WTC11 (cell line): ENCODE data around the gene TMEM221. TPM values are rescaled to one million over a fixed set of nuclear protein-coding genes. Genes with fewer than 3 reads are reported as not detected.
A peak's percentile ranks its signal among the peaks of the same experiment; 100 is the strongest.

ENCODE experiments used
- ATAC-seq: fragments of 200-7000 bp; cut with Tn5 transposase; 2 replicates; pipeline ENCODE4 v1.10.0; 2021; ENCODE audit warnings: mild to moderate bottlenecking, moderate library complexity
- CTCF ChIA-PET: fragments of 300-600 bp; sonication (Branson Sonifier 250); formaldehyde crosslinking; loops from one replicate; lab custom pipeline; 2021; ENCODE audit warnings: antibody characterized with exemption; lab: Charles Lee
- POLR2A ChIA-PET: fragments of 350-600 bp; sonication (Branson Sonifier 250); formaldehyde crosslinking; loops from one replicate; lab custom pipeline; 2021; ENCODE audit warnings: antibody characterized with exemption; lab: Charles Lee
- DNase-seq: peaks from one replicate; pipeline ENCODE4 v3.0.0; 2021; ENCODE audit warnings: low spot score
- H3K27ac Mint-ChIP-seq: 2 replicates; pipeline ENCODE4 v1.8.0; 2021; ENCODE audit warnings: mixed read lengths
- H3K27me3 Mint-ChIP-seq: 2 replicates; pipeline ENCODE4 v1.8.0; 2021; ENCODE audit warnings: low read depth, mild to moderate bottlenecking, moderate library complexity, mixed read lengths
- H3K36me3 Mint-ChIP-seq: 2 replicates; pipeline ENCODE4 v1.8.0; 2021; ENCODE audit warnings: mixed read lengths
- H3K4me1 Mint-ChIP-seq: 2 replicates; pipeline ENCODE4 v1.8.0; 2022; ENCODE audit warnings: mixed read lengths
- H3K4me3 Mint-ChIP-seq: 2 replicates; pipeline ENCODE4 v1.8.0; 2021; ENCODE audit warnings: mild to moderate bottlenecking, moderate library complexity, mixed read lengths
- H3K9me3 Mint-ChIP-seq: 2 replicates; pipeline ENCODE4 v1.8.0; 2021; ENCODE audit warnings: mixed read lengths
- ATF1 ChIP-seq: sonication (generic); formaldehyde crosslinking; IDR thresholded peaks from 2 replicates; pipeline ENCODE4 v1.8.1; 2023; ENCODE audit warnings: mild to moderate bottlenecking, moderate library complexity, missing genetic modification reagents
- ATF3 ChIP-seq: sonication (generic); formaldehyde crosslinking; conservative IDR thresholded peaks from 2 replicates; pipeline ENCODE4 v1.8.1; 2022; ENCODE audit warnings: mild to moderate bottlenecking, missing genetic modification reagents
- CBFB ChIP-seq: sonication (generic); formaldehyde crosslinking; IDR thresholded peaks from 2 replicates; pipeline ENCODE4 v1.8.1; 2022; ENCODE audit warnings: mild to moderate bottlenecking, low read depth, missing genetic modification reagents
- CREB1 ChIP-seq: sonication (generic); formaldehyde crosslinking; IDR thresholded peaks from 2 replicates; pipeline ENCODE4 v1.8.0; 2023; ENCODE audit warnings: mild to moderate bottlenecking, missing genetic modification reagents
- ESRRA ChIP-seq: sonication (generic); formaldehyde crosslinking; IDR thresholded peaks from 2 replicates; pipeline ENCODE4 v1.8.1; 2022; ENCODE audit warnings: mild to moderate bottlenecking, missing genetic modification reagents, borderline replicate concordance
- HMGA2 ChIP-seq: fragments of 250-450 bp; sonication (Bioruptor Pico); IDR thresholded peaks from 2 replicates; pipeline ENCODE4 v1.4.0; 2021; ENCODE audit warnings: mild to moderate bottlenecking, moderate library complexity
- HMGXB4 ChIP-seq: sonication (generic); formaldehyde crosslinking; IDR thresholded peaks from 2 replicates; pipeline ENCODE4 v1.8.1; 2023; ENCODE audit warnings: mild to moderate bottlenecking, moderate library complexity, missing genetic modification reagents
- JAZF1 ChIP-seq: fragments of 250-450 bp; sonication (Bioruptor Pico); IDR thresholded peaks from 2 replicates; pipeline ENCODE4 v1.9.0; 2021; ENCODE audit warnings: moderate library complexity, mild to moderate bottlenecking, inconsistent platforms
- JUN ChIP-seq: sonication (generic); formaldehyde crosslinking; IDR thresholded peaks from 2 replicates; pipeline ENCODE4 v1.8.0; 2023; ENCODE audit warnings: mild to moderate bottlenecking, missing genetic modification reagents
- NFATC4 ChIP-seq: fragments of 250-450 bp; sonication (Bioruptor Pico); IDR thresholded peaks from 2 replicates; pipeline ENCODE4 v1.9.0; 2021; ENCODE audit warnings: mild to moderate bottlenecking
- NFYB ChIP-seq: sonication (generic); formaldehyde crosslinking; conservative IDR thresholded peaks from 2 replicates; pipeline ENCODE4 v1.8.0; 2022; ENCODE audit warnings: low read depth, missing genetic modification reagents
- NR3C1 ChIP-seq: sonication (generic); formaldehyde crosslinking; conservative IDR thresholded peaks from 2 replicates; pipeline ENCODE4 v1.8.1; 2023; ENCODE audit warnings: low read depth, mild to moderate bottlenecking, missing genetic modification reagents
- OVOL2 ChIP-seq: fragments of 250-450 bp; sonication (Bioruptor Pico); IDR thresholded peaks from 2 replicates; pipeline ENCODE4 v1.9.0; 2021; ENCODE audit warnings: mild to moderate bottlenecking, borderline replicate concordance
- PRDM15 ChIP-seq: sonication (generic); formaldehyde crosslinking; IDR thresholded peaks from 2 replicates; pipeline ENCODE4 v1.8.0; 2022; ENCODE audit warnings: missing genetic modification reagents
- RELA ChIP-seq: sonication (generic); formaldehyde crosslinking; IDR thresholded peaks from 2 replicates; pipeline ENCODE4 v1.8.1; 2022; ENCODE audit warnings: missing genetic modification reagents, mild to moderate bottlenecking, borderline replicate concordance
- TP53 ChIP-seq: sonication (generic); formaldehyde crosslinking; IDR thresholded peaks from 2 replicates; pipeline ENCODE4 v1.8.1; 2023; ENCODE audit warnings: mild to moderate bottlenecking, missing genetic modification reagents
- ZNF138 ChIP-seq: sonication (generic); formaldehyde crosslinking; conservative IDR thresholded peaks from 2 replicates; pipeline ENCODE4 v1.8.1; 2022; ENCODE audit warnings: mild to moderate bottlenecking, moderate library complexity, missing genetic modification reagents
- ZNF416 ChIP-seq: fragments of 250-450 bp; sonication (Bioruptor Pico); IDR thresholded peaks from 2 replicates; pipeline ENCODE4 v1.9.0; 2021; ENCODE audit warnings: mild to moderate bottlenecking, inconsistent platforms
- ZNF423 ChIP-seq: fragments of 250-450 bp; sonication (Bioruptor Pico); IDR thresholded peaks from 2 replicates; pipeline ENCODE4 v2.1.2; 2022; ENCODE audit warnings: mild to moderate bottlenecking, moderate library complexity
- total RNA-seq: library from RNA; stranded (reverse); gene quantifications from 3 replicates; pipeline ENCODE4 v1.2.3, GENCODE V29; 2021
- TF ChIP-seq, protein P1 (sequence below): sonication (generic); formaldehyde crosslinking; IDR thresholded peaks from 2 replicates; pipeline ENCODE4 v1.8.0; 2022; ENCODE audit warnings: mild to moderate bottlenecking, missing genetic modification reagents
- TF ChIP-seq, protein P2 (sequence below): sonication (generic); formaldehyde crosslinking; IDR thresholded peaks from 2 replicates; pipeline ENCODE4 v1.8.1; 2023; ENCODE audit warnings: mild to moderate bottlenecking, missing genetic modification reagents
- TF ChIP-seq, protein P3 (sequence below): sonication (generic); formaldehyde crosslinking; conservative IDR thresholded peaks from 2 replicates; pipeline ENCODE4 v1.8.1; 2023; ENCODE audit warnings: mild to moderate bottlenecking, low read depth, missing genetic modification reagents, moderate library complexity
- TF ChIP-seq, protein P4 (sequence below): sonication (generic); formaldehyde crosslinking; IDR thresholded peaks from 2 replicates; pipeline ENCODE4 v1.8.1; 2022; ENCODE audit warnings: missing genetic modification reagents, borderline replicate concordance

The TMEM221 gene
- total RNA-seq, 1 experiment from 2014 or later = 1.2 TPM

DNA sequence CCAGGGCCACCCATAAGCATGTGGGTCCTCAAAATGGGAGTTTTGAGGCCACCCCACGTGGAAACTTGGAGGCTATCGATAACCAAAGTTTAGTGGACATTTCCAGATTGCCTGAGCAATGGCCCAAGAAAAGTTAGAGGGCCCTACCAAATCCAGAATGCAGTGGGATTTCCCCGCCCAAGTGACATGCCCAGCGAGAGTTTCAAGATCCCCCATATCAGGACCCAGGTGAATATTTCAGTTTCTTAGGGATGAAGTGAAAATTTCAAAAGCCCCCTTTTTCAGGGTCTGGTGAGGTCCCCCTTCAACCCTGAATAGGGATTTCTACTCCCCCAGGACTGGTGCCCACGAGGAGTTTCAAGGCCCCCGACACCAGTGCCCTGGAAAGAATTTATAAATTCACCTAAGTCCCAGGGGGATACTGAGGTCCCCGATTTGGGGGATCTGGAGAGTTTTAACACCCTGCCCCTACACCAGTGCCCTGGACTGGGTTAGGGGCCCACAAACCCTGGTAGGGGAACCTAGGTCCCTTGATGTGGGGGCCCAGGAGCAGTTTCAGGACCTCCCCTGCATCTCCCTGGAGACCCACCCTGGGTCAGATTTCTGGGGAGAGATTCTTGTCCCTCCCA lies 43.7 kb downstream of the TMEM221 start (continued):
- TF ChIP-seq NFYB (CRISPR knock-in tag) (no peak), ZNF138 (CRISPR knock-in tag) (no peak), ZNF423 (CRISPR knock-in tag) (no peak), JAZF1 (CRISPR knock-in tag) (no peak), JUN (CRISPR knock-in tag) (no peak), CBFB (CRISPR knock-in tag) (no peak), ZNF416 (CRISPR knock-in tag) (no peak), HMGA2 (no peak), PRDM15 (CRISPR knock-in tag) (no peak), NR3C1 (CRISPR knock-in tag) (no peak), NFATC4 (CRISPR knock-in tag) (no peak)
- TF ChIP-seq, protein P1, sequence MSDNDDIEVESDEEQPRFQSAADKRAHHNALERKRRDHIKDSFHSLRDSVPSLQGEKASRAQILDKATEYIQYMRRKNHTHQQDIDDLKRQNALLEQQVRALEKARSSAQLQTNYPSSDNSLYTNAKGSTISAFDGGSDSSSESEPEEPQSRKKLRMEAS (CRISPR knock-in tag) = no peak

DNA sequence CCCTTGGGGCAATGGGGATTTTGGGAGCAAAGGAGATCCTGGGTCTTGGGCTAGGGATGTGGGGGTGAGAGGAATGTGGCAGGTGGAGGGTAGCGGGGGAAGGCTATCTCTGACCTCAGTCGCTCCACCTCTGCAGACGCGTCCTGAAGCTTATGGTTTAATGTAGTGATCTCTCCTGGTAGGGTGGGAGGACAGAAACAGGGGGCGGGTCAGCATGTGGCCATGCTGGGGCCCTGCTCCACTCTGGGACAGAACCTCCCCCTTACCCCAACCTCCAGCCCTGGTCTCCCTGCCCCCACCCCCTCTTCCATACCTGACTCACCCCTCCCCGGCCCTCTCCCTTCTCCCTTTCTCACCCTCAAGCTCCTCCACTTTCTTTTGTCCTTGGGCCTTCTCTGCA lies 44.5 kb downstream of the TMEM221 start:
- CTCF ChIA-PET = interaction anchor here (0.6 to 1.9 kb wide), 22 partner anchors 8 to 202 kb away, joined by 3 to 23 read pairs (median 6); partner anchors contain the start of gene MVB12A
- H3K4me3 Mint-ChIP-seq = peak overlapping the region; percentile 74
- POLR2A ChIA-PET = interaction anchor here (0.5 to 1.9 kb wide), 11 partner anchors 8 to 123 kb away, joined by 3 to 27 read pairs (median 3); partner anchors contain the start of genes DDA1, MRPL34 and MVB12A
- TF ChIP-seq ATF3 (CRISPR knock-in tag) = no peak
- TF ChIP-seq, protein P2, sequence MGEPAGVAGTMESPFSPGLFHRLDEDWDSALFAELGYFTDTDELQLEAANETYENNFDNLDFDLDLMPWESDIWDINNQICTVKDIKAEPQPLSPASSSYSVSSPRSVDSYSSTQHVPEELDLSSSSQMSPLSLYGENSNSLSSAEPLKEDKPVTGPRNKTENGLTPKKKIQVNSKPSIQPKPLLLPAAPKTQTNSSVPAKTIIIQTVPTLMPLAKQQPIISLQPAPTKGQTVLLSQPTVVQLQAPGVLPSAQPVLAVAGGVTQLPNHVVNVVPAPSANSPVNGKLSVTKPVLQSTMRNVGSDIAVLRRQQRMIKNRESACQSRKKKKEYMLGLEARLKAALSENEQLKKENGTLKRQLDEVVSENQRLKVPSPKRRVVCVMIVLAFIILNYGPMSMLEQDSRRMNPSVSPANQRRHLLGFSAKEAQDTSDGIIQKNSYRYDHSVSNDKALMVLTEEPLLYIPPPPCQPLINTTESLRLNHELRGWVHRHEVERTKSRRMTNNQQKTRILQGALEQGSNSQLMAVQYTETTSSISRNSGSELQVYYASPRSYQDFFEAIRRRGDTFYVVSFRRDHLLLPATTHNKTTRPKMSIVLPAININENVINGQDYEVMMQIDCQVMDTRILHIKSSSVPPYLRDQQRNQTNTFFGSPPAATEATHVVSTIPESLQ = no peak
- no peak for TF ChIP-seq HMGXB4 (CRISPR knock-in tag)
- no peak for TF ChIP-seq OVOL2 (CRISPR knock-in tag)
- TF ChIP-seq, protein P3, sequence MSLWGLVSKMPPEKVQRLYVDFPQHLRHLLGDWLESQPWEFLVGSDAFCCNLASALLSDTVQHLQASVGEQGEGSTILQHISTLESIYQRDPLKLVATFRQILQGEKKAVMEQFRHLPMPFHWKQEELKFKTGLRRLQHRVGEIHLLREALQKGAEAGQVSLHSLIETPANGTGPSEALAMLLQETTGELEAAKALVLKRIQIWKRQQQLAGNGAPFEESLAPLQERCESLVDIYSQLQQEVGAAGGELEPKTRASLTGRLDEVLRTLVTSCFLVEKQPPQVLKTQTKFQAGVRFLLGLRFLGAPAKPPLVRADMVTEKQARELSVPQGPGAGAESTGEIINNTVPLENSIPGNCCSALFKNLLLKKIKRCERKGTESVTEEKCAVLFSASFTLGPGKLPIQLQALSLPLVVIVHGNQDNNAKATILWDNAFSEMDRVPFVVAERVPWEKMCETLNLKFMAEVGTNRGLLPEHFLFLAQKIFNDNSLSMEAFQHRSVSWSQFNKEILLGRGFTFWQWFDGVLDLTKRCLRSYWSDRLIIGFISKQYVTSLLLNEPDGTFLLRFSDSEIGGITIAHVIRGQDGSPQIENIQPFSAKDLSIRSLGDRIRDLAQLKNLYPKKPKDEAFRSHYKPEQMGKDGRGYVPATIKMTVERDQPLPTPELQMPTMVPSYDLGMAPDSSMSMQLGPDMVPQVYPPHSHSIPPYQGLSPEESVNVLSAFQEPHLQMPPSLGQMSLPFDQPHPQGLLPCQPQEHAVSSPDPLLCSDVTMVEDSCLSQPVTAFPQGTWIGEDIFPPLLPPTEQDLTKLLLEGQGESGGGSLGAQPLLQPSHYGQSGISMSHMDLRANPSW (CRISPR knock-in tag) = no peak
- no peak for TF ChIP-seq TP53 (CRISPR knock-in tag)
- no peak for TF ChIP-seq ESRRA (CRISPR knock-in tag)
- no peak for TF ChIP-seq ZNF423 (CRISPR knock-in tag)
- no peak for TF ChIP-seq RELA
- TF ChIP-seq JAZF1 (CRISPR knock-in tag) = no peak
- TF ChIP-seq, protein P4, sequence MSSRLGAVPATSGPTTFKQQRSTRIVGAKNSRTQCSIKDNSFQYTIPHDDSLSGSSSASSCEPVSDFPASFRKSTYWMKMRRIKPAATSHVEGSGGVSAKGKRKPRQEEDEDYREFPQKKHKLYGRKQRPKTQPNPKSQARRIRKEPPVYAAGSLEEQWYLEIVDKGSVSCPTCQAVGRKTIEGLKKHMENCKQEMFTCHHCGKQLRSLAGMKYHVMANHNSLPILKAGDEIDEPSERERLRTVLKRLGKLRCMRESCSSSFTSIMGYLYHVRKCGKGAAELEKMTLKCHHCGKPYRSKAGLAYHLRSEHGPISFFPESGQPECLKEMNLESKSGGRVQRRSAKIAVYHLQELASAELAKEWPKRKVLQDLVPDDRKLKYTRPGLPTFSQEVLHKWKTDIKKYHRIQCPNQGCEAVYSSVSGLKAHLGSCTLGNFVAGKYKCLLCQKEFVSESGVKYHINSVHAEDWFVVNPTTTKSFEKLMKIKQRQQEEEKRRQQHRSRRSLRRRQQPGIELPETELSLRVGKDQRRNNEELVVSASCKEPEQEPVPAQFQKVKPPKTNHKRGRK = no peak
- no peak for TF ChIP-seq ATF1 (CRISPR knock-in tag)
- TF ChIP-seq CREB1 (CRISPR knock-in tag) = no peak

More for the DNA sequence above, 44.5 kb downstream of the TMEM221 start:
- DNase-seq (peak; percentile 33), ATAC-seq (peak; percentile 10)
- H3K27me3 Mint-ChIP-seq = no peaks in the 10 kb centered on the region
- no peaks in the 10 kb centered on the region for H3K9me3 Mint-ChIP-seq
- H3K27ac Mint-ChIP-seq = peak overlapping the region; percentile 79
- H3K4me1 Mint-ChIP-seq = peaks cover 32% of the 10 kb centered on the region
- H3K36me3 Mint-ChIP-seq = 0 out of 2 replicates have a peak, but pooled peaks cover 3% of the 10 kb centered on the region
